ENCODE data around the gene SPRR5.

DNA sequence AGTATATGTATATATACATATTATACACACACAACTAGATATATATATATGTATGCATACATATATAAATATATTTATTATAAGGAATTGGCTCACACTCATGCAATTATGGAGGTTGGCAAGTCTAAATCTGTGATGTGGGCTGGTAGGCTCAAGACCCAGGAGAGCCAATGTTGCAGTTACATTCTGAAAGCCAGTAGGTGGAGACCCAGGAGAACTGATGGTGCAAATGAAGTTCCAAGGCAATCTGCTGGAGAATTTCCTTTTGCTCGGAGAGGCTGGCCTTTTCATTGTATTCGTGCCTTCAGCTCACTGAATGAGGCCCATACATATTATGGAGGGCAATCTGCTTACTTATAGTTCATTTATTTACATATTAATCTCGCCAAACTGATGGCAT, 29.2 kb upstream of the SPRR5 start:
- TF ChIP-seq, protein P1, sequence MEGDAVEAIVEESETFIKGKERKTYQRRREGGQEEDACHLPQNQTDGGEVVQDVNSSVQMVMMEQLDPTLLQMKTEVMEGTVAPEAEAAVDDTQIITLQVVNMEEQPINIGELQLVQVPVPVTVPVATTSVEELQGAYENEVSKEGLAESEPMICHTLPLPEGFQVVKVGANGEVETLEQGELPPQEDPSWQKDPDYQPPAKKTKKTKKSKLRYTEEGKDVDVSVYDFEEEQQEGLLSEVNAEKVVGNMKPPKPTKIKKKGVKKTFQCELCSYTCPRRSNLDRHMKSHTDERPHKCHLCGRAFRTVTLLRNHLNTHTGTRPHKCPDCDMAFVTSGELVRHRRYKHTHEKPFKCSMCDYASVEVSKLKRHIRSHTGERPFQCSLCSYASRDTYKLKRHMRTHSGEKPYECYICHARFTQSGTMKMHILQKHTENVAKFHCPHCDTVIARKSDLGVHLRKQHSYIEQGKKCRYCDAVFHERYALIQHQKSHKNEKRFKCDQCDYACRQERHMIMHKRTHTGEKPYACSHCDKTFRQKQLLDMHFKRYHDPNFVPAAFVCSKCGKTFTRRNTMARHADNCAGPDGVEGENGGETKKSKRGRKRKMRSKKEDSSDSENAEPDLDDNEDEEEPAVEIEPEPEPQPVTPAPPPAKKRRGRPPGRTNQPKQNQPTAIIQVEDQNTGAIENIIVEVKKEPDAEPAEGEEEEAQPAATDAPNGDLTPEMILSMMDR (IDR thresholded peaks at IDR 0.05): peak in 3 of 4 donors; percentile 9 to 56 (median 30)
- TF ChIP-seq POLR2A (IDR thresholded peaks at IDR 0.05): no peak
